IMR-90 (cell line): Measurements from ENCODE around the gene TENT4B. TPM values are rescaled to one million over a fixed set of nuclear protein-coding genes. Genes with fewer than 3 reads are reported as not detected.

Source experiments
- ATAC-seq: fragments of 200-7000 bp; cut with Tn5 transposase; 2 replicates; pipeline ENCODE4 v1.9.1; 2020; ENCODE audit warnings: low read depth, mild to moderate bottlenecking, moderate library complexity
- BruUV-seq: library from RNA; stranded (reverse); fragments of 400-500 nt; replicated peaks from 2 replicates; lab custom pipeline; 2021; lab: Mats Ljungman, UMichigan
- CTCF ChIA-PET: fragments of 300-600 bp; formaldehyde crosslinking; extraction: SDS; loops from one replicate; lab custom pipeline; 2021; ENCODE audit warnings: antibody characterized with exemption; lab: Yijun Ruan, JAX
- POLR2A ChIA-PET: fragments of 300-600 bp; sonication (Branson Sonifier 250); formaldehyde crosslinking; loops from one replicate; lab custom pipeline; 2022; ENCODE audit warnings: antibody characterized with exemption; ENCODE audit not compliant: unreplicated experiment; lab: Charles Lee
- DNase-seq: peaks from one replicate; pipeline ENCODE4 v3.0.0; 2013
- H2AFZ ChIP-seq: replicated peaks from 2 replicates; pipeline ENCODE3; 2013; ENCODE audit warnings: low read length, mild to moderate bottlenecking; ENCODE audit not compliant: poor library complexity
- H2AK5ac ChIP-seq: 2 replicates; pipeline ENCODE4 v1.6.1; 2013; ENCODE audit warnings: low read depth, low read length, inconsistent platforms
- H2AK9ac ChIP-seq: replicated peaks from 2 replicates; pipeline ENCODE3; 2013; ENCODE audit warnings: mild to moderate bottlenecking, low read depth, low read length, moderate library complexity; ENCODE audit not compliant: poor library complexity
- H2BK120ac ChIP-seq: 2 replicates; pipeline ENCODE4 v1.6.1; 2013; ENCODE audit warnings: low read depth, low read length, inconsistent platforms
- H2BK15ac ChIP-seq: 3 replicates; pipeline ENCODE4 v1.6.1; 2013; ENCODE audit warnings: low read depth, low read length, inconsistent platforms
- H2BK20ac ChIP-seq: 2 replicates; pipeline ENCODE4 v1.6.1; 2013; ENCODE audit warnings: low read depth, mild to moderate bottlenecking, inconsistent platforms, low read length, moderate library complexity
- H2BK5ac ChIP-seq: 2 replicates; pipeline ENCODE4 v1.6.1; 2013; ENCODE audit warnings: mild to moderate bottlenecking, low read depth, low read length, inconsistent platforms; ENCODE audit not compliant: poor library complexity, severe bottlenecking
- H3K14ac ChIP-seq: replicated peaks from 2 replicates; pipeline ENCODE4 v1.6.1; 2013; ENCODE audit warnings: low read depth, low read length, inconsistent platforms
- H3K18ac ChIP-seq: 2 replicates; pipeline ENCODE4 v1.6.1; 2013; ENCODE audit warnings: low read depth, low read length, control low read depth
- H3K23ac ChIP-seq: 2 replicates; pipeline ENCODE4 v1.6.1; 2013; ENCODE audit warnings: low read depth, low read length, inconsistent platforms
- H3K27ac ChIP-seq: 2 replicates; pipeline ENCODE4 v1.5.1; 2013; ENCODE audit warnings: mild to moderate bottlenecking, control low read depth, low read length; ENCODE audit not compliant: insufficient read depth
- H3K27me3 ChIP-seq: 2 replicates; pipeline ENCODE4 v1.6.1; 2013; ENCODE audit warnings: low read length; ENCODE audit not compliant: control insufficient read depth, insufficient read depth
- H3K36me3 ChIP-seq: 2 replicates; pipeline ENCODE4 v1.6.1; 2013; ENCODE audit warnings: low read length, mixed read lengths; ENCODE audit not compliant: control insufficient read depth, insufficient read depth
- H3K4ac ChIP-seq: 2 replicates; pipeline ENCODE4 v1.6.1; 2013; ENCODE audit warnings: low read depth, low read length, inconsistent platforms
- H3K4me1 ChIP-seq: 2 replicates; pipeline ENCODE4 v1.6.1; 2013; ENCODE audit warnings: low read length, mixed read lengths; ENCODE audit not compliant: control insufficient read depth, insufficient read depth
- H3K4me2 ChIP-seq: 2 replicates; pipeline ENCODE4 v1.6.1; 2013; ENCODE audit warnings: low read depth, mild to moderate bottlenecking, control low read depth, low read length, moderate library complexity
- H3K4me3 ChIP-seq: 2 replicates; pipeline ENCODE4 v1.5.1; 2013; ENCODE audit warnings: low read depth, mild to moderate bottlenecking, control low read depth, low read length, moderate library complexity; ENCODE audit not compliant: insufficient read depth
- H3K56ac ChIP-seq: 2 replicates; pipeline ENCODE4 v1.6.1; 2013; ENCODE audit warnings: low read length, inconsistent platforms; ENCODE audit not compliant: insufficient read depth; ENCODE audit errors: extremely low read depth
- H3K79me1 ChIP-seq, 2 experiments: 2 replicates each; pipeline ENCODE4 v1.6.1; 2013; ENCODE audit warnings: low read length in 2 of 2, inconsistent platforms in 1 of 2, low read depth in 1 of 2
- H3K9ac ChIP-seq: 2 replicates; pipeline ENCODE4 v1.6.1; 2013; ENCODE audit warnings: low read depth, low read length, control low read depth
- H3K9me1 ChIP-seq: 2 replicates; pipeline ENCODE4 v1.6.1; 2013; ENCODE audit warnings: low read length, inconsistent platforms; ENCODE audit not compliant: insufficient read depth
- H3K9me3 ChIP-seq: 2 replicates; pipeline ENCODE4 v1.6.1; 2013; ENCODE audit warnings: low read length; ENCODE audit not compliant: control insufficient read depth, insufficient read depth
- H4K20me1 ChIP-seq: 2 replicates; pipeline ENCODE4 v1.6.1; 2013; ENCODE audit warnings: low read length, inconsistent platforms; ENCODE audit not compliant: insufficient read depth
- H4K5ac ChIP-seq: 2 replicates; pipeline ENCODE4 v1.6.1; 2013; ENCODE audit warnings: mild to moderate bottlenecking, low read depth, low read length, control low read depth
- H4K8ac ChIP-seq, 2 experiments: 2 replicates each; pipeline ENCODE4 v1.6.1; 2013; ENCODE audit warnings: low read depth in 2 of 2, low read length in 2 of 2, control low read depth in 1 of 2, inconsistent platforms in 1 of 2
- H4K91ac ChIP-seq: 2 replicates; pipeline ENCODE4 v1.6.1; 2013; ENCODE audit warnings: low read depth, low read length, inconsistent platforms; ENCODE audit not compliant: insufficient read depth
- BHLHE40 ChIP-seq: fragments of 150-350 bp; IDR thresholded peaks from 2 replicates; pipeline ENCODE4 v1.6.1; 2016; ENCODE audit warnings: mild to moderate bottlenecking, low read depth, low read length
- CHD1 ChIP-seq: IDR thresholded peaks from 2 replicates; pipeline ENCODE4 v1.6.1; 2012; ENCODE audit warnings: low read depth, low read length, improper control_type of control experiment
- ELK1 ChIP-seq: fragments of 150-350 bp; IDR thresholded peaks from 2 replicates; pipeline ENCODE4 v1.6.1; 2016; ENCODE audit warnings: low read depth, mild to moderate bottlenecking, low read length, moderate library complexity, borderline replicate concordance
- FOS ChIP-seq: fragments of 150-350 bp; IDR thresholded peaks from 2 replicates; pipeline ENCODE4 v1.6.1; 2016; ENCODE audit warnings: low read depth, low read length
- MAFK ChIP-seq: IDR thresholded peaks from 2 replicates; pipeline ENCODE4 v1.6.1; 2012; ENCODE audit warnings: low read depth, low read length, improper control_type of control experiment
- MAZ ChIP-seq: IDR thresholded peaks from 2 replicates; pipeline ENCODE4 v1.6.1; 2012; ENCODE audit warnings: low read depth, mild to moderate bottlenecking, low read length, improper control_type of control experiment, moderate library complexity, borderline replicate concordance
- NFE2L2 ChIP-seq: fragments of 150-350 bp; IDR thresholded peaks from 2 replicates; pipeline ENCODE4 v1.6.1; 2016; ENCODE audit warnings: low read depth, mild to moderate bottlenecking, low read length
- POLR2A ChIP-seq: IDR thresholded peaks from 2 replicates; pipeline ENCODE4 v1.6.1; 2012; ENCODE audit warnings: mild to moderate bottlenecking, low read depth, low read length
- RAD21 ChIP-seq: IDR thresholded peaks from 2 replicates; pipeline ENCODE4 v1.6.1; 2012; ENCODE audit warnings: low read length, improper control_type of control experiment
- RFX5 ChIP-seq: IDR thresholded peaks from 2 replicates; pipeline ENCODE4 v1.8.0; 2012; ENCODE audit warnings: low read depth, mild to moderate bottlenecking, low read length, moderate library complexity
- USF2 ChIP-seq: fragments of 150-350 bp; IDR thresholded peaks from 2 replicates; pipeline ENCODE4 v1.6.1; 2017; ENCODE audit warnings: mild to moderate bottlenecking, antibody characterized with exemption, low read length, low read depth
- WGBS, 2 experiments: methylation state at CpG; one replicate each; pipeline versions ENCODE4 v1.1.5 to v1.1.7; 2013; ENCODE audit warnings: missing lambda C conversion rate in 2 of 2; ENCODE audit not compliant: insufficient read length in 1 of 2; ENCODE audit errors: extremely low coverage in 2 of 2; 5-methylcytosine and 5-hydroxymethylcytosine counted together
- dilution Hi-C: fragments of 300-500 bp; cut with HindIII; formaldehyde crosslinking; loops from one replicate; pipeline ENCODE4 v1.14.3; 2018; ENCODE audit warnings: low sequenced_read_pairs; ENCODE audit not compliant: unreplicated experiment
- in situ Hi-C: fragments of 300-500 bp; cut with MboI; formaldehyde crosslinking; loops from 3 replicates; pipeline ENCODE4 v1.14.3; 2019; ENCODE audit warnings: low sequenced_read_pairs, inconsistent platforms, mixed read lengths
- intact Hi-C: fragments of 100-400 bp; cut with micrococcal nuclease; formaldehyde crosslinking; loops from 2 replicates; pipeline ENCODE4 v1.10.0; 2022
- polyA plus RNA-seq, 3 experiments: library from polyadenylated mRNA; depleted of rRNA; stranded (reverse); fragments of >200 nt; gene quantifications; 2 replicates each; pipeline ENCODE4 v1.2.3, GENCODE V29; 2012; ENCODE audit warnings: low replicate concordance in 1 of 3
- total RNA-seq: library from RNA; depleted of rRNA; stranded (reverse); fragments of >200 nt; gene quantifications from 2 replicates; pipeline ENCODE4 v1.2.3, GENCODE V29; 2012

Gene TENT4B
- total and polyA plus RNA-seq, 2 of the 4 experiments (the other 2 are of a cell fraction) = 4.1 to 7.0 TPM

GRCh38 chr16:50244504-50245416 is 91.7 kb downstream of the TENT4B start:
- Histone ChIP-seq H4K8ac (peak overlapping the region in 1 of 2 experiments; percentile 35; a peak in 1 of 4 replicates), H2AFZ (peak overlapping the region; percentile 87)
- CTCF ChIA-PET = interaction anchor here (1.1 kb wide), 1 partner anchor 34 kb away, joined by 3 read pairs; no protein-coding TSS in a partner anchor

More at GRCh38 chr16:50244504-50245416, 91.7 kb downstream of the TENT4B start:
- no TSS peak for BruUV-seq
- Histone ChIP-seq H4K20me1 (no peaks in the 10 kb centered on the region), H2AK5ac (peak overlapping the region; percentile 56), H2BK15ac (0 out of 3 replicates have a peak overlapping the region, but pooled peaks have one; percentile 21), H3K27ac (no peak overlapping the region), H3K4me2 (no peak overlapping the region), H3K9me1 (no peaks in the 10 kb centered on the region), H3K14ac (no peak overlapping the region), H3K4ac (0 out of 2 replicates have a peak overlapping the region, but pooled peaks have one; percentile 40), H2BK20ac (no peak overlapping the region), H3K23ac (no peak overlapping the region), H2BK5ac (no peak overlapping the region), H3K36me3 (no peaks in the 10 kb centered on the region), H4K91ac (no peak overlapping the region), H4K5ac (no peak overlapping the region), H3K56ac (no peak overlapping the region), H2AK9ac (peak overlapping the region; percentile 84), H3K27me3 (peaks cover 25% of the 10 kb centered on the region), H3K79me1 (no peaks in the 10 kb centered on the region), H2BK120ac (peak overlapping the region; percentile 11; the same call in 1 of the 2 replicates), H3K9me3 (no peaks in the 10 kb centered on the region), H3K18ac (no peak overlapping the region), H3K9ac (no peak overlapping the region), H3K4me3 (no peak overlapping the region), H3K4me1 (peaks cover 8% of the 10 kb centered on the region)
- intact Hi-C loops = no loop called here
- POLR2A ChIA-PET = no interaction called here
- ATAC-seq (no peak), DNase-seq (no peak)
- TF ChIP-seq ELK1 (no peak), RAD21 (no peak), FOS (no peak), BHLHE40 (no peak), MAZ (no peak), CHD1 (no peak), RFX5 (no peak), MAFK (no peak), USF2 (no peak), NFE2L2 (no peak), POLR2A (no peak)
- 35% methylated on average over 11 of the region's 33 CpGs; no CpG with 5 or more reads in 1 of the 2 experiments for WGBS, 2 experiments
- dilution Hi-C loops = no loop called here
- in situ Hi-C loops = no loop called here
